Neural cell (in vitro differentiated cells): ENCODE measurements around the gene CRK.

Experiments
- EP300 ChIP-seq: fragments of 450-650 bp; conservative IDR thresholded peaks from 2 replicates; pipeline ENCODE4 v1.6.1; 2014; ENCODE audit warnings: antibody characterized with exemption, mild to moderate bottlenecking, moderate library complexity; ENCODE audit not compliant: poor library complexity, severe bottlenecking
- POLR2AphosphoS5 ChIP-seq: IDR thresholded peaks from 2 replicates; pipeline ENCODE4 v1.6.1; 2012
- RAD21 ChIP-seq: fragments of 450-650 bp; conservative IDR thresholded peaks from 2 replicates; pipeline ENCODE4 v1.6.1; 2014; ENCODE audit warnings: antibody characterized with exemption, mild to moderate bottlenecking, moderate library complexity
- REST ChIP-seq: IDR thresholded peaks from 2 replicates; pipeline ENCODE4 v1.6.1; 2012; ENCODE audit warnings: borderline replicate concordance
- SMC3 ChIP-seq: fragments of 450-650 bp; conservative IDR thresholded peaks from 2 replicates; pipeline ENCODE4 v1.6.1; 2014; ENCODE audit warnings: antibody characterized with exemption, mild to moderate bottlenecking, moderate library complexity; ENCODE audit not compliant: poor library complexity
- TF ChIP-seq, protein P1 (sequence below): fragments of 450-650 bp; IDR thresholded peaks from 2 replicates; pipeline ENCODE4 v1.5.1; 2014; ENCODE audit warnings: antibody characterized with exemption, mild to moderate bottlenecking, moderate library complexity; ENCODE audit not compliant: poor library complexity, severe bottlenecking

- TF ChIP-seq EP300 = no peak
- TF ChIP-seq, protein P1, sequence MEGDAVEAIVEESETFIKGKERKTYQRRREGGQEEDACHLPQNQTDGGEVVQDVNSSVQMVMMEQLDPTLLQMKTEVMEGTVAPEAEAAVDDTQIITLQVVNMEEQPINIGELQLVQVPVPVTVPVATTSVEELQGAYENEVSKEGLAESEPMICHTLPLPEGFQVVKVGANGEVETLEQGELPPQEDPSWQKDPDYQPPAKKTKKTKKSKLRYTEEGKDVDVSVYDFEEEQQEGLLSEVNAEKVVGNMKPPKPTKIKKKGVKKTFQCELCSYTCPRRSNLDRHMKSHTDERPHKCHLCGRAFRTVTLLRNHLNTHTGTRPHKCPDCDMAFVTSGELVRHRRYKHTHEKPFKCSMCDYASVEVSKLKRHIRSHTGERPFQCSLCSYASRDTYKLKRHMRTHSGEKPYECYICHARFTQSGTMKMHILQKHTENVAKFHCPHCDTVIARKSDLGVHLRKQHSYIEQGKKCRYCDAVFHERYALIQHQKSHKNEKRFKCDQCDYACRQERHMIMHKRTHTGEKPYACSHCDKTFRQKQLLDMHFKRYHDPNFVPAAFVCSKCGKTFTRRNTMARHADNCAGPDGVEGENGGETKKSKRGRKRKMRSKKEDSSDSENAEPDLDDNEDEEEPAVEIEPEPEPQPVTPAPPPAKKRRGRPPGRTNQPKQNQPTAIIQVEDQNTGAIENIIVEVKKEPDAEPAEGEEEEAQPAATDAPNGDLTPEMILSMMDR = no peak
- TF ChIP-seq POLR2AphosphoS5 = no peak
- no peak for TF ChIP-seq SMC3
- TF ChIP-seq REST = no peak
- TF ChIP-seq RAD21 = no peak
These were observed 13.3 kb upstream of the CRK start for GRCh38 chr17:1469231-1469852.
